ENCODE data around the gene CNTNAP1. TPM values are rescaled to one million over a fixed set of nuclear protein-coding genes. Genes with fewer than 3 reads are reported as not detected.

The CNTNAP1 gene
- total and polyA plus RNA-seq, 9 of the 15 experiments (the other 6 are each of a cell fraction or from before 2014, with no cell fraction given), result 0.10 to 1.8 (median 0.62) TPM

- TF ChIP-seq PHB (CRISPR knock-in tag; IDR thresholded peaks at IDR 0.05) (no peak), WHSC1 (IDR thresholded peaks at IDR 0.05; ENCODE audit: low read length) (no peak), CBX2 (IDR thresholded peaks at IDR 0.05; ENCODE audit: insufficient read depth, low read length, poor library complexity, severe bottlenecking) (no peak), ZNF175 (CRISPR knock-in tag; IDR thresholded peaks at IDR 0.05; ENCODE audit: low read depth) (peak; percentile 96), CHAMP1 (IDR thresholded peaks at IDR 0.05) (peak; percentile 96), SREBF2 (CRISPR knock-in tag; IDR thresholded peaks at IDR 0.05) (no peak), ZFP91 (CRISPR knock-in tag; IDR thresholded peaks at IDR 0.05) (no peak), HSF4 (CRISPR knock-in tag; IDR thresholded peaks at IDR 0.05; ENCODE audit: borderline replicate concordance) (no peak; the same call in 1 of the 2 replicates), RBBP5 (IDR thresholded peaks at IDR 0.05; ENCODE audit: borderline replicate concordance, insufficient read depth, low read length, poor library complexity, severe bottlenecking) (no peak), ZNF121 (CRISPR knock-in tag; conservative IDR thresholded peaks at IDR 0.05) (no peak), ZNF584 (CRISPR knock-in tag; IDR thresholded peaks at IDR 0.05; ENCODE audit: low read depth) (peak; percentile 96), CREB3 (tag; conservative IDR thresholded peaks at IDR 0.05; ENCODE audit: low read depth) (peak; percentile 78), ETS2 (tag; IDR thresholded peaks at IDR 0.05; ENCODE audit: borderline replicate concordance, poor library complexity, severe bottlenecking) (no peak), RBM17 (IDR thresholded peaks at IDR 0.05; ENCODE audit: borderline replicate concordance, low read depth, low read length) (no peak), ZKSCAN3 (CRISPR knock-in tag; IDR thresholded peaks at IDR 0.05) (no peak)
Observed at GRCh38 chr17:42698736-42699414, 16.5 kb downstream of the CNTNAP1 start (continued).

Measured in K562 (cell line).